Natural killer cell treated with Interleukin-12 subunit alpha and Interleukin-12 subunit beta and Interleukin-15 and Interleukin-18, amount 100 ng/mL, for 72 hours (primary cell): ENCODE measurements around the gene JAK3. TPM values are rescaled to one million over a fixed set of nuclear protein-coding genes. Genes with fewer than 3 reads are reported as not detected.
"Not testable (repeated sequence)": the region's sequence is repeated elsewhere in the genome, so short reads cannot be mapped to it uniquely, and the experiment has no call there.

Source experiments
- ATAC-seq, 2 donors: fragments of 150-1000 bp; cut with Tn5 transposase in 1 of 2; sonication (Bioruptor Pico), chemical (Tn5 transposase) in 1 of 2; 2 replicates each; pipeline ENCODE4 v1.10.0; 2021
- DNase-seq: peaks from one replicate; pipeline ENCODE4 v3.0.0; 2022; ENCODE audit warnings: low spot score
- H3K27ac Mint-ChIP-seq, 2 donors: 1 replicate in 1 of 2; 2 replicates in 1 of 2; pipeline ENCODE4 v1.8.0; 2022; ENCODE audit warnings: mixed read lengths in 2 of 2, mild to moderate bottlenecking in 1 of 2, moderate library complexity in 1 of 2
- H3K27me3 Mint-ChIP-seq, 2 donors: 1 replicate in 1 of 2; 2 replicates in 1 of 2; pipeline ENCODE4 v1.8.0; 2022; ENCODE audit warnings: mixed read lengths in 2 of 2
- H3K36me3 Mint-ChIP-seq: one replicate; pipeline ENCODE4 v1.8.0; 2022; ENCODE audit warnings: mixed read lengths
- H3K4me1 Mint-ChIP-seq, 2 donors: 1 replicate in 1 of 2; 2 replicates in 1 of 2; pipeline ENCODE4 v1.8.0; 2022; ENCODE audit warnings: low read depth in 2 of 2, mixed read lengths in 2 of 2, mild to moderate bottlenecking in 1 of 2
- H3K4me3 Mint-ChIP-seq: one replicate; pipeline ENCODE4 v1.8.0; 2022; ENCODE audit warnings: mixed read lengths
- H3K9me3 Mint-ChIP-seq: 2 replicates; pipeline ENCODE4 v1.8.0; 2022; ENCODE audit warnings: mixed read lengths
- total RNA-seq, 2 donors: library from RNA; stranded (reverse); gene quantifications; one replicate each; pipeline ENCODE4 v1.2.3, GENCODE V29; 2022

The JAK3 gene
- total RNA-seq, result 100 to 1,000 TPM; 184 to 195 TPM

DNA sequence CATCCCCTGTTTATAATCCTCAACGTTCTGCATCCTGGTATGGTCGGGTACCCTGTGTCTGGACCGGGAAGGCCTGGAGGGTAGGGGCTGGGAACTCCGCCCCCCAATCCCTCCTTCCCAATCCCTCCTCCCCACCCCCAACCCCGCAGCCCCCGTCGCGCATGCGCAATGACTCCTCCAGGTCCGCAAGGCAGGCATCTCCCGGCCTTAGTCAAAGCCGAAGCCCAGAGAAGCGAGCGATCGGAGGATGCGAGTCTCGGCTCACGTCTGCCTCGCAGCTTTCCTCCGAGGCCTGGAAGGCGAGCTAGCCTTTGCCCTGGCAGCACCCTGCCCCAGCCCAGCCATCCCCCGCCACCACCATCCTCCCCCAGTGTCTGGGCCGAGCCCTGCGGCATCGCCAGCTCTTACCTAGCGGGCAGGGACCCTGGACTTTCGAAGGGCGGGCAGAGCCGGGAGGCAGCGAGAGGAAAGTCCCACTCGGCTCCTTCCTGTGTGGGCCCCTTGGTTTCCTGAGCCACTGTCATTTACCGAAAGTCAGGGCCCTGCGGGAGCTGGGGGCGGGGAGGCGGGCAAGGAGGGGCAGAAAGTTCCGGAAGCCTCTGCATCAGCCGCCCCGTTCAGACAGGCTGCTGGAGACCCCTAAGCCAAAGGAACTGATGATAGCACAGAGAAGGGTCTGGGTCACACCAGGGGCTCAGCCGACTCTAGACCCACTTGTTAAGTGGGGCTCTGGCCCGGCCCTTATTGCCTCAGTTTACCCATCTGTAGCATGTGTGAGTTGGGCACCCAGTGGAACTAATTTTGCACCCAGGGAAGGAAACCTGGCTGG, at the start of gene JAK3:
JAK3 (minus strand) TSS at position 445 of the 829 bp plus-strand sequence. CDS start 3,565 bp downstream, outside the sequence.
- ATAC-seq (peak; percentile 90 to 93), DNase-seq (peak; percentile 96)
- Mint-ChIP-seq H3K27ac (peak within 1 kb of the TSS; percentile 95 to 97), H3K4me3 (peak within 1 kb of the TSS; percentile 86), H3K9me3 (no peaks in the 10 kb centered on the region), H3K4me1 (peaks cover 54 to 60% of the 10 kb centered on the region in 2 donors), H3K36me3 (no peaks in the 10 kb centered on the region), H3K27me3 (no peaks in the 10 kb centered on the region)

GRCh38 chr19:17893766-17894165, 46.0 kb upstream of the JAK3 start:
- ATAC-seq, result no peak
- Mint-ChIP-seq H3K27ac (no peak overlapping the region), H3K27me3 (peaks cover 6 to 18% of the 10 kb centered on the region in 2 donors), H3K4me3 (no peak overlapping the region), H3K9me3 (no peaks in the 10 kb centered on the region), H3K36me3 (no peaks in the 10 kb centered on the region), H3K4me1 (peaks cover 0 to 3% of the 10 kb centered on the region in 2 donors)
- no peak for DNase-seq

DNA sequence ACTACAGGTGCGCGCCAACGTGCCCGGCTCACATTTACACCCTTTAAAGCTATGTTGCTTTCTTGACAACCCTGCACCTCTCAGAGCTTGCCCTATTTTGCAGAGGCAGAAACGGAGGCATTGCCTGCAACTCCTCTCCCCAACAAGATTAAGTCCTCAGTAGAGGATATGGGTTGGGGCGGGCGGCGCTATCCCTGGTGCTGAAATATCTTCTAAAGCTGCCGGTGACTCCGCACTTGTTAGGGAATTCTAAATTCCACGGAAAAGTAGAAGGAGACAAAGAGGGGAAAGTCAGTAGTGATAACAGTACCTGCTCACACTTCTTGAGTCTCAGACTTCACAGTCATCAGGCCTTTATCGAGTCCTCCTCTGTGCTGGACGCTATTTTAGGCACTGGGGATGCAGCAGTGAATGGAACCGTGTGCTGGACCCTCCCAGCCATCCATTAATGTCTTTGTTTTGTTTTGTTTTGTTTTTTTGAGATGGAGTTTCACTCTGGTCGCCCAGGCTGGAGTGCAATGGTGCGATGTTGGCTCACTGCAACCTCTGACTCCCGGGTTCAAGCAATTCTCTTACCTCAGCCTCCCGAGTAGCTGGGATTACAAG, 41.9 kb upstream of the JAK3 start:
- DNase-seq, result no peak
- ATAC-seq, result no peak
- H3K4me1 Mint-ChIP-seq, result peaks cover 0 to 2% of the 10 kb centered on the region in 2 donors
- no peaks in the 10 kb centered on the region for H3K36me3 Mint-ChIP-seq
- H3K27me3 Mint-ChIP-seq, result peaks cover 6 to 17% of the 10 kb centered on the region in 2 donors
- no peaks in the 10 kb centered on the region for H3K9me3 Mint-ChIP-seq
- no peak overlapping the region for H3K4me3 Mint-ChIP-seq
- H3K27ac Mint-ChIP-seq, result no peak overlapping the region

DNA sequence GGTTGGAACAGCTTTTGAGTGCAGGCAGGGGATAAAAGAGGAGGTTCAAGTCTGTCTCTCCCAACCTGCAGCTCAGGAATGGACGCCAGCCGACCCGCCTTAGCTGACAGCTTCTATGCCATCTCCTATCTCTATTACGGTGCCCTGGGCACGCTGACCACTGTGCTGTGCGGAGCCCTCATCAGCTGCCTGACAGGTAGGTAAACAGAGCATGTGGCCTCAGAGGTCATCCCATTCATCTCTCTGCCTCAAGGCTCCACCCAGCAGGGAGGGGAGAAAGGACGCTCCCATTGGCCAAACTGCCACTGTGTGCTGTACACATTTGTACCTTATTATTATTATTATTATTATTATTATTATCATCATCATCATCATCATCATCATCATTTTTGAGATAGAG, 40.5 kb upstream of the JAK3 start:
- no peaks in the 10 kb centered on the region for H3K4me1 Mint-ChIP-seq

GRCh38 chr19:17887221-17887620, 39.4 kb upstream of the JAK3 start:
- not testable (repeated sequence) for H3K4me1 Mint-ChIP-seq, H3K36me3 Mint-ChIP-seq, H3K27ac Mint-ChIP-seq, ATAC-seq, DNase-seq, H3K9me3 Mint-ChIP-seq, H3K4me3 Mint-ChIP-seq
- peaks cover 3 to 15% of the 10 kb centered on the region in 2 donors for H3K27me3 Mint-ChIP-seq

More for the DNA sequence above, 40.5 kb upstream of the JAK3 start:
- ATAC-seq (no peak), DNase-seq (no peak)
- no peaks in the 10 kb centered on the region for H3K9me3 Mint-ChIP-seq
- no peak overlapping the region for H3K27ac Mint-ChIP-seq
- H3K36me3 Mint-ChIP-seq, result no peaks in the 10 kb centered on the region
- no peak overlapping the region for H3K4me3 Mint-ChIP-seq
- peaks cover 6 to 17% of the 10 kb centered on the region in 2 donors for H3K27me3 Mint-ChIP-seq

DNA sequence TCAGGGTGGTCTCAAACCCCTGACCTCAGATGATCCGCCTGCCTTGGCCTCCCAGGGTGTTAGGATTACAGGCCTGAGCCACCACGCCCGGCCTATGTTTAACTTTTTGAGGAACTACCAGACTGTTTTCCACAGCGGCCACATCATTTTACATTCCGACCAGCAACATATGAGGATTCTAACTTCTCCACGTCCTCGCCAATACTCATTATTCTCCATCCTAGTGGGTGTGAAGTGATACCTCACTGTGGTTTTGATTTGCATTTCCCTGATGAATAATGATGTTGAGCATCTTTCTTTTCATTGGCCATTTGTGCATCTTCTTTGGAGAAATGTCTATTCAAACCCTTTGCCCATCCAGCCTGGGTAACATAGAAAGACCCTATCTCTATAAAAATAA, 38.7 kb upstream of the JAK3 start:
- no peaks in the 10 kb centered on the region for H3K9me3 Mint-ChIP-seq

DNA sequence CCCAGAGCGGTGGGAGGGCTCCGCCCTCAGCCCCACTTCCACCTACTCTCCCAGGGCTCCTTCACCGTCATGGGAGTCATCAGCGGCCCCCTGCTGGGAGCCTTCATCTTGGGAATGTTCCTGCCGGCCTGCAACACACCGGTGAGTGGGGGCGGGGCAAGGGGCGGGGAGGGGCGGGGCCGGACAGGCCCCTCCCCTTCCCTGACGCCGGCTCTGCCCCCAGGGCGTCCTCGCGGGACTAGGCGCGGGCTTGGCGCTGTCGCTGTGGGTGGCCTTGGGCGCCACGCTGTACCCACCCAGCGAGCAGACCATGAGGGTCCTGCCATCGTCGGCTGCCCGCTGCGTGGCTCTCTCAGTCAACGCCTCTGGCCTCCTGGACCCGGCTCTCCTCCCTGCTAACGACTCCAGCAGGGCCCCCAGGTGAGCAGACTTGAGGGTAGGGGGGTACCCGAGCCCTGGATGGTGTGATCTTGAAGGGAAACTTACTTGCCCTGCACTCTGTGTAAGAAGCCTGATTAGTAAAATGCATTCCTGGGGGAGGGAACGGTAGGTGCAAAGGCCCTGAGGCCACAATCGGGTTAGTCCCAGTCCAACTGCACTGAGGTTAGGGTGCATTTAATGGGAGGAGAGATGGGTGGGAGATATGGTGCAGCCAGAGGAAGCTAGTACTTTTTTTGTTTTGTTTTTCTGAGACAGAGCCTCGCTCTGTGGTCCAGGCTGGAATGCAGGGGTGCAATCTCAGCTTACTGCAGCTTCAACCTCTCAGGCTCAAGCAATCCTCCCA, 36.0 kb upstream of the JAK3 start:
- ATAC-seq, result no peak
- Mint-ChIP-seq H3K36me3 (no peaks in the 10 kb centered on the region), H3K4me3 (no peak overlapping the region)

More for the DNA sequence above, 38.7 kb upstream of the JAK3 start:
- Mint-ChIP-seq H3K4me1 (no peaks in the 10 kb centered on the region), H3K27ac (no peak overlapping the region), H3K4me3 (no peak overlapping the region), H3K27me3 (peaks cover 3 to 8% of the 10 kb centered on the region in 2 donors), H3K36me3 (no peaks in the 10 kb centered on the region)
- ATAC-seq (no peak), DNase-seq (no peak)

DNA sequence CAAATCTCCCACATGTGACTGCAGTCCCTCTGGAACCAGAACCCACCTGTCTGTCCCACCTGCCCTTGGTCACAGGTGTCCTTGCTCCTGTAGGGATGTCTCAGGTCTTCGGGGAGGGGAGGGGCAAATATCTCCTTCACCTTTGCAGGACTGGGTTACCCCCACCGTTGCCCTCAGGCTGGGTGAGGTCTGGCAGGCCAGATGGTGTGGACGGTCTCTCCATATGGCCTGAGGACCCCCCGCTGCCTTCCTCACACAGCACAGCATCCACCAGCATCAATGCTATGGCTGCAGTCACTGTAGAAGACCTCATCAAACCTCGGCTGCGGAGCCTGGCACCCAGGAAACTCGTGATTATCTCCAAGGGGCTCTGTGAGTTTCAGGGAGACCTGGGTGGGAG, 33.9 kb upstream of the JAK3 start:
- no peak overlapping the region for H3K27ac Mint-ChIP-seq
- no peaks in the 10 kb centered on the region for H3K36me3 Mint-ChIP-seq
- peak in 1 of 2 donors; percentile 15 for ATAC-seq
- no peak overlapping the region for H3K4me3 Mint-ChIP-seq
- H3K4me1 Mint-ChIP-seq, result no peaks in the 10 kb centered on the region
- H3K27me3 Mint-ChIP-seq, result no peaks in the 10 kb centered on the region
- DNase-seq, result no peak
- H3K9me3 Mint-ChIP-seq, result no peaks in the 10 kb centered on the region

More for the DNA sequence above, 36.0 kb upstream of the JAK3 start:
- no peak overlapping the region for H3K27ac Mint-ChIP-seq
- no peak for DNase-seq
- no peaks in the 10 kb centered on the region for H3K4me1 Mint-ChIP-seq
- no peaks in the 10 kb centered on the region for H3K27me3 Mint-ChIP-seq
- no peaks in the 10 kb centered on the region for H3K9me3 Mint-ChIP-seq

DNA sequence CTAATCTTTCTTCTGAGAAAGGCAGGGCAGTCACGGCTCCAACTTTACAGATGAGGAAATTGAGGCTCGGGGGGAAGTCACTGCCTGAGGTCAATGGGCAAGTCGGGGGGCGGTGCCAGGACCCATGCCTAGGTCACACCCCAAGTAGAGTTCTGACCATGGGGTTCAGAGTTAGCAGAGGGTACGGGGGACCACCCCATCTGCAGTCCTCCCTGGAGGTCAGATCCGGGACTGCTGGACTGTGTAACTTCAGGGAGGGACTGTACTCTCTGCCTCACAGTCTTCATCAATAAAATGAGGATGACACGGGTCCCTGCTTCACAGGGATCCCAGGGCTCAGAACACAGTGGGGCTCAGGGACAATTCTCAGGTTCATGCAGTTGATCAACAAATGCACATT, 31.7 kb upstream of the JAK3 start:
- Mint-ChIP-seq H3K27ac (no peak overlapping the region), H3K4me3 (no peak overlapping the region), H3K27me3 (peaks cover 0 to 2% of the 10 kb centered on the region in 2 donors), H3K4me1 (no peaks in the 10 kb centered on the region), H3K36me3 (no peaks in the 10 kb centered on the region), H3K9me3 (no peaks in the 10 kb centered on the region)
- no peak for DNase-seq
- ATAC-seq, result no peak

DNA sequence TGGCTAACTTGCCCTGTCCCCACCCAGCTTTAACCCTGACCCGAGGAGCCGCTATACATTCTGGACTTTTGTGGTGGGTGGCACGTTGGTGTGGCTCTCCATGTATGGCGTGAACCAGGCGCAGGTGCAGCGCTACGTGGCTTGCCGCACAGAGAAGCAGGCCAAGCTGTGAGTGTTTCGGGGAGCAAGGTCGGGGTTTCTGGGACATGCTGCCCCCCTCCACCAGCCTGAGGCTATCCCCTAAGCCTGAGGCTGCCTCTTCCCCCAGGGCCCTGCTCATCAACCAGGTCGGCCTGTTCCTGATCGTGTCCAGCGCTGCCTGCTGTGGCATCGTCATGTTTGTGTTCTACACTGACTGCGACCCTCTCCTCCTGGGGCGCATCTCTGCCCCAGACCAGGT, 29.9 kb upstream of the JAK3 start:
- H3K4me3 Mint-ChIP-seq, result no peak overlapping the region
- DNase-seq (no peak), ATAC-seq (no peak)
- no peaks in the 10 kb centered on the region for H3K36me3 Mint-ChIP-seq
- no peaks in the 10 kb centered on the region for H3K9me3 Mint-ChIP-seq
- no peak overlapping the region for H3K27ac Mint-ChIP-seq
- peaks cover 0 to 2% of the 10 kb centered on the region in 2 donors for H3K27me3 Mint-ChIP-seq
- no peaks in the 10 kb centered on the region for H3K4me1 Mint-ChIP-seq

GRCh38 chr19:17874758-17875135, 27.0 kb upstream of the JAK3 start:
- no peak for ATAC-seq
- DNase-seq, result no peak
- H3K4me3 Mint-ChIP-seq, result peak overlapping the region; percentile 28
- H3K27ac Mint-ChIP-seq, result no peak overlapping the region
- peaks cover 0 to 6% of the 10 kb centered on the region in 2 donors for H3K4me1 Mint-ChIP-seq
- no peaks in the 10 kb centered on the region for H3K36me3 Mint-ChIP-seq
- H3K9me3 Mint-ChIP-seq, result no peaks in the 10 kb centered on the region
- peaks cover 0 to 4% of the 10 kb centered on the region in 2 donors for H3K27me3 Mint-ChIP-seq

DNA sequence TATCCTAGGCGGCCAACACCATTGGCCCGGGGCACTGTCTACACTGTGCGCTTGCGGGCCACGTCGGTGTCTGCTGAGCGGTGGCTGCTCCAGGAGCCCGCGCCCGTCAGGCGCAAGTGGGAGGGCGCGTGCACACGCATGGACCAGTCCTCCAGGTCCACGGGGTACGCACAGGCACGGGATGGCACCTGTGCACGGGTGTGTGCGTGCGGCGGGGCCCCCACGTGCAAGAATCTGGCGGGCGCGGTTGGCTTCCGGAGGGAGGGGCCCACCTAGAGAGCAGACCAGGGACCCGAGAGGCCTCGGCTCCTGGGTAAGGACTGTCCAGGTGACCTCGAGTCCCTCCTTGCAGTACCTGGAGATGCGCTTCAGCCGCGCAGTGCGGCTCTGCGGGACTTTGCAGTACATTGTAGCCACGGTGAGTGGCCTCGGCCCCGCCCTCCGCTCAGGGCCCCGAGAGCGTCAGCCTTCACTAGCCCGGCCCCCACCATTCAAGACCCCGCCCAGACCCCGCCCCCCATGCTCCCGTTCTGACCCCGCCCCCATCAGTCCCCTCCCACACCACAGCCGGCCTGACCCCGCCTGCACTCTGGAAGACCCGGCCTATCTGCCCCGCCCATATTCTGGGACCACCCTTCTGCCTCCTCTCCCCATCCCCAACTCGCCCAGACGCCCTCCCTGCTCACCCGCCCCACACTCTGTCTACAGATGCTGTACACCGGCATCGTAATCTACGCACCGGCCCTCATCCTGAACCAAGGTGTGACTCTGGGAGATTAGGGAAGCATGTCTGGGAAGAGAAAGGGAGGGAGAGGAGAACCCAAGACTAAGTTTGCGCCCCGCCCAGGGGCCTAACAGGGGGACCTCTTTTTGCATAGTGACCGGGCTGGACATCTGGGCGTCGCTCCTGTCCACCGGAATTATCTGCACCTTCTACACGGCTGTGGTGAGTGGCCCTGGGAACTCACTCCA, 26.3 kb upstream of the JAK3 start:
- no peak for DNase-seq
- H3K4me3 Mint-ChIP-seq, result peak overlapping the region; percentile 28
- ATAC-seq, result peak; percentile 75 to 82
- no peak overlapping the region for H3K27ac Mint-ChIP-seq
- H3K9me3 Mint-ChIP-seq, result no peaks in the 10 kb centered on the region
- no peaks in the 10 kb centered on the region for H3K36me3 Mint-ChIP-seq
- peaks cover 0 to 6% of the 10 kb centered on the region in 2 donors for H3K4me1 Mint-ChIP-seq
- H3K27me3 Mint-ChIP-seq, result peaks cover 0 to 4% of the 10 kb centered on the region in 2 donors
